Esophagus squamous epithelium (tissue), 5 donors: ENCODE results near the gene NLGN1. TPM values are rescaled to one million over a fixed set of nuclear protein-coding genes. Genes with fewer than 3 reads are reported as not detected.

ENCODE experiments used
- DNase-seq: peaks from one replicate; lab custom pipeline; 2025; lab: John Stamatoyannopoulos, UW
- H3K27ac ChIP-seq, 4 donors: fragments of 200-600 bp; sonication (generic); one replicate each; pipeline ENCODE4 v1.5.1; 2016 to 2019; ENCODE audit warnings: mild to moderate bottlenecking in 1 of 4
- H3K27me3 ChIP-seq, 4 donors: fragments of 200-600 bp; sonication (generic); 1 replicate in 3 of 4; 2 replicates in 1 of 4; pipeline versions ENCODE4 v1.5.1 to v1.6.0; 2017 to 2021; ENCODE audit warnings: antibody characterized with exemption in 1 of 4
- H3K36me3 ChIP-seq, 3 donors: fragments of 200-600 bp; sonication (generic); one replicate each; pipeline ENCODE4 v1.5.1; 2016 to 2019
- H3K4me1 ChIP-seq, 3 donors: fragments of 200-600 bp; sonication (generic); one replicate each; pipeline ENCODE4 v1.5.1; 2017 to 2019
- H3K4me3 ChIP-seq, 4 donors: fragments of 200-600 bp; sonication (generic); 1 replicate in 3 of 4; 2 replicates in 1 of 4; pipeline ENCODE4 v1.5.1; 2016 to 2019; ENCODE audit warnings: mild to moderate bottlenecking in 2 of 4, moderate library complexity in 1 of 4
- H3K9me3 ChIP-seq, 3 donors: fragments of 200-600 bp; sonication (generic); one replicate each; pipeline ENCODE4 v1.5.1; 2016 to 2019
- POLR2A ChIP-seq, 4 donors: fragments of 450-650 bp; IDR thresholded peaks; one replicate each; pipeline ENCODE4 v1.6.1; 2017; ENCODE audit warnings: antibody characterized with exemption in 4 of 4, mild to moderate bottlenecking in 4 of 4, moderate library complexity in 3 of 4
- whole genome bisulfite sequencing, 2 donors: methylation state at CpG; one replicate each; pipeline ENCODE4 v1.1.5; 2018; 5-methylcytosine and 5-hydroxymethylcytosine counted together
- intact Hi-C: fragments of 100-400 bp; cut with DNase I; formaldehyde crosslinking; loops from one replicate; pipeline ENCODE4 v1.15.0; 2022
- total RNA-seq, 4 donors: library from RNA; depleted of rRNA; stranded (reverse); fragments of >200 nt; gene quantifications; one replicate each; pipeline ENCODE4 v1.1.0, GENCODE V29; 2016
- TF ChIP-seq, protein P1 (sequence below), 6 experiments: fragments of 450-650 bp in 4 of 6; fragments of 200-600 bp in 2 of 6; sonication (generic) in 2 of 6; IDR thresholded peaks; one replicate each; pipeline ENCODE4 v1.5.1; 2016 to 2019; ENCODE audit warnings: antibody characterized with exemption in 6 of 6, mild to moderate bottlenecking in 4 of 6, moderate library complexity in 4 of 6
- donor health status: DM: yes; HTN: yes; CAD: no.

Gene NLGN1
- total RNA-seq, 4 donors from 2014 or later: 0.34 to 12.6 (median 2.9) TPM

DNA sequence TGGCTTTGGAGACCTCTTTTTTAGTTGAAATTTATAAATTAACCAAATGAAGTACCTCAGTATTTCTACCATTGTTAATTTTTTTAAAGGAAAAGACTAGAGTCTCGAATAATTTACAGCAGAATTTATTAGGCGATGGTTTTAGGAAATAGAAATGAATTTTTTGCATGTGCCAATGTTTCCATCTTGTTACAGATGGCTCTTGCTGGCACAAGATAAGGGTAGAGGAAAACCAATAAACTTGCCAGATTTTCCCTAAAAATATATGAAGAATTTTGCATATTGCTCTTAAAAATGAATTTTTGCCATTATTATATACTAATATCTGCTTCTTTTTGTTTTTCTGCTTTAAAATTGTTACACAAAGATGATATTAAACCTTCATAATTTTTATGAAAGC is 380.7 kb downstream of the NLGN1 start:
- no peaks in the 10 kb centered on the region for H3K9me3 ChIP-seq
- H3K4me1 ChIP-seq: no peaks in the 10 kb centered on the region
- H3K4me3 ChIP-seq: no peak overlapping the region
- intact Hi-C loops: no loop called here
- H3K27ac ChIP-seq: no peak overlapping the region
- no peak for TF ChIP-seq POLR2A (IDR thresholded peaks at IDR 0.05)
- TF ChIP-seq, protein P1, sequence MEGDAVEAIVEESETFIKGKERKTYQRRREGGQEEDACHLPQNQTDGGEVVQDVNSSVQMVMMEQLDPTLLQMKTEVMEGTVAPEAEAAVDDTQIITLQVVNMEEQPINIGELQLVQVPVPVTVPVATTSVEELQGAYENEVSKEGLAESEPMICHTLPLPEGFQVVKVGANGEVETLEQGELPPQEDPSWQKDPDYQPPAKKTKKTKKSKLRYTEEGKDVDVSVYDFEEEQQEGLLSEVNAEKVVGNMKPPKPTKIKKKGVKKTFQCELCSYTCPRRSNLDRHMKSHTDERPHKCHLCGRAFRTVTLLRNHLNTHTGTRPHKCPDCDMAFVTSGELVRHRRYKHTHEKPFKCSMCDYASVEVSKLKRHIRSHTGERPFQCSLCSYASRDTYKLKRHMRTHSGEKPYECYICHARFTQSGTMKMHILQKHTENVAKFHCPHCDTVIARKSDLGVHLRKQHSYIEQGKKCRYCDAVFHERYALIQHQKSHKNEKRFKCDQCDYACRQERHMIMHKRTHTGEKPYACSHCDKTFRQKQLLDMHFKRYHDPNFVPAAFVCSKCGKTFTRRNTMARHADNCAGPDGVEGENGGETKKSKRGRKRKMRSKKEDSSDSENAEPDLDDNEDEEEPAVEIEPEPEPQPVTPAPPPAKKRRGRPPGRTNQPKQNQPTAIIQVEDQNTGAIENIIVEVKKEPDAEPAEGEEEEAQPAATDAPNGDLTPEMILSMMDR (IDR thresholded peaks at IDR 0.05): no peak
- DNase-seq: no peak
- no peaks in the 10 kb centered on the region for H3K36me3 ChIP-seq
- H3K27me3 ChIP-seq: no peaks in the 10 kb centered on the region
- 62 to 64% methylated on average over 2 of the region's 2 CpGs for WGBS, 2 donors

DNA sequence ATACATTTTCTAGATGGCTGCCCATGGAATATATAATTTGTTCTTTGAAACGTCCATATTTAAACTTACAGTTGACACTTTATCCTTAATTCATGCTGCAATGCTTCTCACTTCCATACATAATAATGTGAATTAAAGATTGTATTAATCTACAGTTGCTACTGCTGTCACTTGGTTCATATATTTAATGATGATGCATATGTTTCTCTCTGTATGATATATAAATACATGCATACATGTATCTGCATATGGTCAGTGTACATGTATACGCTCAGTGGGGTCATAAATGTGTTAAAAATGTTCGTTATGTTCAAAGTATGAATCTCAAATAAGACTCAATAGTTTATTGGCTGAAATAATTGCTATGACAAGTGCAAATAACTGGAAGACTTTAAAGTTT is 382.5 kb downstream of the NLGN1 start:
- Histone ChIP-seq H3K9me3 (no peaks in the 10 kb centered on the region), H3K27me3 (no peaks in the 10 kb centered on the region), H3K4me3 (no peak overlapping the region), H3K4me1 (no peaks in the 10 kb centered on the region), H3K36me3 (no peaks in the 10 kb centered on the region), H3K27ac (no peak overlapping the region)
- TF ChIP-seq, protein P1 (IDR thresholded peaks at IDR 0.05): no peak
- no peak for TF ChIP-seq POLR2A (IDR thresholded peaks at IDR 0.05)
- WGBS, 2 donors: 61 to 65% methylated on average over 3 of the region's 3 CpGs
- DNase-seq: no peak
- intact Hi-C loops: no loop called here

DNA sequence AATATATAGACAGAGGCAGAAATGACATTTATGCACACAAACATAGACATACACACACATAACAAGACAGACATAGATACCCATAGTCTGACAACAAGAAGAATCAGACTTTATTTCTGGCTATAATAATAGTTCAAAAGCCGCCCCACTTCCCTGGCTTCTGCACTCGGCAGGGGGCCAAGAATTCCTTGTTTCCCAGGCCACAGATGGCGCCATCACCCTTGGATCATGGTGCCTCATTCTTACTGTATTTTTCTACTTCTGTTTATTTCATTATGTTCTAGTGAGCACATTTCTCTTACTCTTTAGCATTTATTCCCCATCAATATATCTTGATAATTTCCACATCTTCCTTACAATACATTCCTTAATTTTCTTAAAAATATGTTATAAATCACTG is 387.5 kb downstream of the NLGN1 start:
- H3K4me1 ChIP-seq: no peaks in the 10 kb centered on the region
- H3K36me3 ChIP-seq: no peaks in the 10 kb centered on the region
- H3K9me3 ChIP-seq: no peaks in the 10 kb centered on the region
- no peak for DNase-seq
- H3K27ac ChIP-seq: no peak overlapping the region
- no peak overlapping the region for H3K4me3 ChIP-seq
- 67 to 69% methylated on average over 3 of the region's 3 CpGs for WGBS, 2 donors
- intact Hi-C loops: no loop called here
- no peaks in the 10 kb centered on the region for H3K27me3 ChIP-seq
- TF ChIP-seq, protein P1 (IDR thresholded peaks at IDR 0.05): no peak
- no peak for TF ChIP-seq POLR2A (IDR thresholded peaks at IDR 0.05)

DNA sequence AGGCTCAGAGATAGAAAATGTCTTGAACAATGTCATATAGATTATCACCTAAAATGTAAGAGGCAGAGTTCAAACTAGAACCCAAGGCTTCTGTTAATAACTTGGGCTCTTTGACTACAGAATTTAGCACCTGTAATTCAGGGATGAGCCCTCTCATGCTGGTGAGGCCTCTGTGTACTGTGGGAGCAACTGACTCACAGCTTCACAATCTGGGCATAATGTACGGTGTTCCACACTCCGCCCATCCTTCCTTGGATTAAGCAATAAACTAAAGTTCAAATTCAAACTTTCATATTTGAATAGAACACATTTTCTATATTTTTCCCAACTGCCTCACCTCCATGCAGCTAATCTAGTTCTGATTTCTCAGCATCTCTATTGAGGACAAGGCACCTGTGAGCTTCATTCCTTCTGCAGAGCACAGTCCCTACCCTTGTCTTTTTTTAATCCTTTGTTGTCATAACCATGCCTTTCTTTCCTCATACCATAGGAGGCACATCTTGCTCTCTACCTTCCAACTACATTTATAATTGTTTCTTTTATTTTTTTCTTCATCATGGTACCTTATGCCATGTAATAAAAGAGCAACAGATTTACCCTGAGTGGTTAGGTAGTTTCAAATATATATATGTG is 392.1 kb downstream of the NLGN1 start:
- Histone ChIP-seq H3K4me3 (no peak overlapping the region), H3K36me3 (no peaks in the 10 kb centered on the region), H3K27me3 (no peaks in the 10 kb centered on the region), H3K27ac (no peak overlapping the region), H3K4me1 (no peaks in the 10 kb centered on the region), H3K9me3 (no peaks in the 10 kb centered on the region)
- WGBS, 2 donors: 49 to 61% methylated on average over 2 of the region's 2 CpGs
- TF ChIP-seq POLR2A (IDR thresholded peaks at IDR 0.05): no peak
- TF ChIP-seq, protein P1 (IDR thresholded peaks at IDR 0.05): no peak
- intact Hi-C loops: no loop called here
- no peak for DNase-seq

DNA sequence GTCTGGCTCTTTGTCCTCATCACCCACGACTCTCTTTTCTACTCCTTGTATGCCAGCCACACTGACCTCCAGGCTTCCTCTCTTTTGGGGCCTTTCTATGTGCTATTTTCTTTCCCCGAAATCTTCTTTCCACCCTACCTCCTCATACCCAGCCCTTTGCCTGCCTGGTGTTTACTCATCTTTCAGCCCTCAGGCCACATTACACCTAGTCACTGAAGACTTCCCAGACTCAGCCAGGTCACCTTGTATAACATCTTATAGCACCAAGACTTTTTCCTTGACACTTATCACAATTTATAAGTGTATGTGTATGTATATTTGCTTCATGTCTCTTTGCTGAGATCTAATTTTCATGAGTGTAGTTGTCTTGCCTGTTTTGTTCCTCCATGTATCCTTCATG is 396.4 kb downstream of the NLGN1 start:
- Histone ChIP-seq H3K27ac (no peak overlapping the region), H3K4me3 (no peak overlapping the region), H3K4me1 (no peaks in the 10 kb centered on the region), H3K36me3 (no peaks in the 10 kb centered on the region), H3K9me3 (no peaks in the 10 kb centered on the region), H3K27me3 (no peaks in the 10 kb centered on the region)
- intact Hi-C loops: no loop called here
- WGBS, 2 donors: 52 to 60% methylated on average over 2 of the region's 2 CpGs
- DNase-seq: no peak
- TF ChIP-seq POLR2A (IDR thresholded peaks at IDR 0.05): no peak
- TF ChIP-seq, protein P1 (IDR thresholded peaks at IDR 0.05): no peak
